PC-9 (cell line): ENCODE data around the gene CD300E. TPM values are rescaled to one million over a fixed set of nuclear protein-coding genes. Genes with fewer than 3 reads are reported as not detected.
"Not testable (repeated sequence)": the region's sequence is repeated elsewhere in the genome, so short reads cannot be mapped to it uniquely, and the experiment has no call there.

ENCODE experiments used
- BruUV-seq: library from RNA; stranded (reverse); fragments of 400-500 nt; replicated peaks from 2 replicates; lab custom pipeline; 2021; lab: Mats Ljungman, UMichigan
- CTCF ChIA-PET: fragments of 300-600 bp; sonication (Branson Sonifier 250); formaldehyde crosslinking; loops from one replicate; lab custom pipeline; 2022; ENCODE audit warnings: antibody characterized with exemption; lab: Charles Lee
- POLR2A ChIA-PET: fragments of 300-600 bp; sonication (Branson Sonifier 250); formaldehyde crosslinking; loops from one replicate; lab custom pipeline; 2022; ENCODE audit warnings: antibody characterized with exemption; ENCODE audit not compliant: unreplicated experiment; lab: Charles Lee
- DNase-seq, 2 experiments: peaks; one replicate each; pipeline versions ENCODE4 v3.0.0 to v3.0.0-alpha.2; 2015 to 2022; ENCODE audit warnings: mixed read lengths in 1 of 2
- H2AFZ ChIP-seq: fragments of 200-600 bp; sonication (generic); 2 replicates; pipeline ENCODE4 v1.8.1; 2017; ENCODE audit warnings: antibody characterized with exemption
- H3F3A ChIP-seq: fragments of 200-600 bp; sonication (generic); 2 replicates; pipeline ENCODE4 v1.8.1; 2017; ENCODE audit warnings: antibody characterized with exemption, mild to moderate bottlenecking, low read depth; ENCODE audit not compliant: insufficient read depth
- H3K27ac ChIP-seq: fragments of 200-600 bp; sonication (generic); 2 replicates; pipeline ENCODE4 v1.6.1; 2016; ENCODE audit warnings: mixed run types
- H3K27me3 ChIP-seq: fragments of 200-600 bp; sonication (generic); 2 replicates; pipeline ENCODE4 v1.6.1; 2016; ENCODE audit warnings: low read depth, mixed run types; ENCODE audit not compliant: insufficient read depth
- H3K36me3 ChIP-seq: fragments of 200-600 bp; sonication (generic); 2 replicates; pipeline ENCODE4 v1.6.1; 2016; ENCODE audit warnings: low read depth, mixed run types
- H3K4me1 ChIP-seq: fragments of 200-600 bp; sonication (generic); replicated peaks from 2 replicates; pipeline ENCODE4 v1.6.1; 2016; ENCODE audit warnings: mixed run types; ENCODE audit not compliant: insufficient read depth
- H3K4me2 ChIP-seq: fragments of 200-600 bp; sonication (generic); 2 replicates; pipeline ENCODE4 v1.6.1; 2017; ENCODE audit warnings: mixed run types
- H3K4me3 ChIP-seq: fragments of 200-600 bp; sonication (generic); 2 replicates; pipeline ENCODE4 v1.6.1; 2016; ENCODE audit warnings: mixed run types
- H3K79me2 ChIP-seq: fragments of 200-600 bp; sonication (generic); 2 replicates; pipeline ENCODE4 v1.6.1; 2017; ENCODE audit warnings: low read depth, mixed run types
- H3K9me2 ChIP-seq: fragments of 200-600 bp; sonication (generic); 2 replicates; pipeline ENCODE4 v1.8.1; 2017; ENCODE audit warnings: mild to moderate bottlenecking; ENCODE audit not compliant: insufficient read depth
- H3K9me3 ChIP-seq: fragments of 200-600 bp; sonication (generic); 2 replicates; pipeline ENCODE4 v1.8.1; 2016; ENCODE audit warnings: low read depth; ENCODE audit not compliant: insufficient read depth
- H4K20me1 ChIP-seq: fragments of 200-600 bp; sonication (generic); 2 replicates; pipeline ENCODE4 v1.8.1; 2017; ENCODE audit not compliant: insufficient read depth
- EZH2 ChIP-seq: fragments of 200-600 bp; sonication (generic); IDR thresholded peaks from 2 replicates; pipeline ENCODE4 v1.8.0; 2017; ENCODE audit warnings: antibody characterized with exemption, low read depth
- intact Hi-C: fragments of 100-400 bp; cut with micrococcal nuclease; formaldehyde crosslinking; loops from one replicate; pipeline ENCODE4 v1.10.0; 2022; ENCODE audit not compliant: unreplicated experiment
- total RNA-seq: library from RNA; stranded (reverse); gene quantifications from 2 replicates; pipeline ENCODE4 v1.2.3, GENCODE V29; 2021
- TF ChIP-seq, protein P1 (sequence below): fragments of 200-600 bp; sonication (generic); conservative IDR thresholded peaks from 2 replicates; pipeline ENCODE4 v1.6.1; 2017; ENCODE audit warnings: mixed run types, antibody characterized with exemption, mild to moderate bottlenecking, moderate library complexity

The CD300E gene
- total RNA-seq, 1 experiment from 2014 or later: not detected

DNA sequence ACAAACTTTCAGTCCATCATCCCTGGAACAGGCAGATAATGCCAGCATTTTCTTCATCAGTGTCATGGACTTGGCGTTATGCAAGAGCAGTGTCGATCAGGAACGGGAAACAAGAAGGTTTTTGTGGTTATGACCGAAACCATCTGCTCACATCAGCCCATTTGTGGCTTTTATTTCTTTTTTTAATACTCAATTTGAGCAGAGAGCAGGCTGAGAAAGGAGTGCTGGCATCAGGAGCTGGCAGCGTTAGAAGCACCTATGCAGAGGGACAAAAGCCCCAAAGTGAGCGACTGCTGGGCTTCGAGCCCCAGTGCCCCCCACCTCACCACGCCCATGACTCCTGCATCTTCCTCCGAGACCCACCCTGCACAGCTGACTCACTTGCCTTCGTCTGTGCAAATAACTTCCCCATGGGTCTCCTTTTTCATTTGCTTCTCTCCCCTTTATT lies 16.2 kb upstream of the CD300E start:
- H3K9me3 ChIP-seq: no peaks in the 10 kb centered on the region
- CTCF ChIA-PET: no interaction called here

DNA sequence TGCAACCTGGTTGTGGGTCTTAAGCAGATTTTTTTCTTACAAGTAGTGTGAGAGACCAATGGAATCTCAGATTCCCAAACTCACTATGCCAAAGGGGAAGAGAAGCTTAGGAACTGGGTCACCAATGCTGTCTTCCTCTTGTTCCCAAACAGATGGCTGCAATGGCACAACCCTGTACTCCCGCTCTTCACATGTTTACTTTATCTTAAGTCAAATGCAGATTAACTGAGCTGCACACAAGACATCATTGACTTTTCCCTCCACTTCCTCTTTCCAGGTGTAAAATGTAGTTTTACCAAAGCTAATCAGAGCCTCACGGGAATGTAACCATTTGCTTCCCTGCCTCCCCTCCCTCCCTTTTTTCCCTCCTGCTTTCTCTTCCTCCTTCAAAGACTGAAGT lies 14.4 kb upstream of the CD300E start:
- Histone ChIP-seq H3K27ac (no peak overlapping the region), H3K79me2 (no peaks in the 10 kb centered on the region), H3K9me3 (no peaks in the 10 kb centered on the region), H3F3A (no peaks in the 10 kb centered on the region), H3K27me3 (peaks cover 94% of the 10 kb centered on the region), H3K4me1 (no peaks in the 10 kb centered on the region), H2AFZ (no peak overlapping the region), H4K20me1 (no peaks in the 10 kb centered on the region), H3K4me3 (no peak overlapping the region), H3K4me2 (no peak overlapping the region), H3K36me3 (no peaks in the 10 kb centered on the region), H3K9me2 (no peaks in the 10 kb centered on the region)
- POLR2A ChIA-PET: no interaction called here
- no peak for TF ChIP-seq EZH2
- TF ChIP-seq, protein P1, sequence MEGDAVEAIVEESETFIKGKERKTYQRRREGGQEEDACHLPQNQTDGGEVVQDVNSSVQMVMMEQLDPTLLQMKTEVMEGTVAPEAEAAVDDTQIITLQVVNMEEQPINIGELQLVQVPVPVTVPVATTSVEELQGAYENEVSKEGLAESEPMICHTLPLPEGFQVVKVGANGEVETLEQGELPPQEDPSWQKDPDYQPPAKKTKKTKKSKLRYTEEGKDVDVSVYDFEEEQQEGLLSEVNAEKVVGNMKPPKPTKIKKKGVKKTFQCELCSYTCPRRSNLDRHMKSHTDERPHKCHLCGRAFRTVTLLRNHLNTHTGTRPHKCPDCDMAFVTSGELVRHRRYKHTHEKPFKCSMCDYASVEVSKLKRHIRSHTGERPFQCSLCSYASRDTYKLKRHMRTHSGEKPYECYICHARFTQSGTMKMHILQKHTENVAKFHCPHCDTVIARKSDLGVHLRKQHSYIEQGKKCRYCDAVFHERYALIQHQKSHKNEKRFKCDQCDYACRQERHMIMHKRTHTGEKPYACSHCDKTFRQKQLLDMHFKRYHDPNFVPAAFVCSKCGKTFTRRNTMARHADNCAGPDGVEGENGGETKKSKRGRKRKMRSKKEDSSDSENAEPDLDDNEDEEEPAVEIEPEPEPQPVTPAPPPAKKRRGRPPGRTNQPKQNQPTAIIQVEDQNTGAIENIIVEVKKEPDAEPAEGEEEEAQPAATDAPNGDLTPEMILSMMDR: no peak
- intact Hi-C loops: no loop called here
- DNase-seq: no peak
- CTCF ChIA-PET: no interaction called here
- BruUV-seq: no TSS peak

More for the DNA sequence above, 16.2 kb upstream of the CD300E start:
- Histone ChIP-seq H3K79me2 (no peaks in the 10 kb centered on the region), H3K9me2 (no peaks in the 10 kb centered on the region), H3K4me2 (no peak overlapping the region), H3K4me3 (no peak overlapping the region), H3K4me1 (no peaks in the 10 kb centered on the region), H3K36me3 (no peaks in the 10 kb centered on the region), H3K27ac (no peak overlapping the region), H2AFZ (no peak overlapping the region), H4K20me1 (no peaks in the 10 kb centered on the region), H3F3A (no peaks in the 10 kb centered on the region), H3K27me3 (peaks cover 96% of the 10 kb centered on the region)
- no peak for DNase-seq
- no TSS peak for BruUV-seq
- intact Hi-C loops: no loop called here
- no peak for TF ChIP-seq EZH2
- TF ChIP-seq, protein P1: no peak
- POLR2A ChIA-PET: no interaction called here

DNA sequence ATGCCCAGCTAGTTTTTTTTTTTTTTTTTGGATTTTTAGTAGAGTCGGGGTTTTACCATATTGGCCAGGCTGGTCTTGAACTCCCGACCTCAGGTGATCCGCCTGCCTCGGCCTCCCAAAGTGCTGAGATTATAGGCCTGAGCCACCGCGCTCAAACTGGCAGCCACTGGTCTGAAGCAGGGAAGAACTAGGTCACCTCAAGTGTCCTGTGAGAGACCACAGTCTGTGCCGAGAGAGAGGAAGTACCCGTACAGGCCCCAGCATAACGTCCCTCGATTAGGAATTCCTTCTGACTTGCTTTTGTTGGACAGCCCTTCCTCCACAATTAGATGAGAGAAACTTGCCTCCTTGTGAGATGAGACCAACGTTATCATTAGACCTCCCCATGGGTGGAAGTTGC lies 13.7 kb upstream of the CD300E start:
- BruUV-seq: no TSS peak
- no peak for DNase-seq
- H3F3A ChIP-seq: no peaks in the 10 kb centered on the region
- H3K27ac ChIP-seq: no peak overlapping the region
- H3K4me1 ChIP-seq: no peaks in the 10 kb centered on the region
- H3K36me3 ChIP-seq: no peaks in the 10 kb centered on the region
- H3K9me2 ChIP-seq: no peaks in the 10 kb centered on the region
- no peaks in the 10 kb centered on the region for H3K9me3 ChIP-seq
- no peak overlapping the region for H2AFZ ChIP-seq
- CTCF ChIA-PET: no interaction called here
- intact Hi-C loops: no loop called here
- no peak overlapping the region for H3K4me3 ChIP-seq
- peaks cover 95% of the 10 kb centered on the region for H3K27me3 ChIP-seq
- no peaks in the 10 kb centered on the region for H3K79me2 ChIP-seq
- TF ChIP-seq, protein P1: no peak
- TF ChIP-seq EZH2: no peak
- POLR2A ChIA-PET: no interaction called here
- no peak overlapping the region for H3K4me2 ChIP-seq
- no peaks in the 10 kb centered on the region for H4K20me1 ChIP-seq

DNA sequence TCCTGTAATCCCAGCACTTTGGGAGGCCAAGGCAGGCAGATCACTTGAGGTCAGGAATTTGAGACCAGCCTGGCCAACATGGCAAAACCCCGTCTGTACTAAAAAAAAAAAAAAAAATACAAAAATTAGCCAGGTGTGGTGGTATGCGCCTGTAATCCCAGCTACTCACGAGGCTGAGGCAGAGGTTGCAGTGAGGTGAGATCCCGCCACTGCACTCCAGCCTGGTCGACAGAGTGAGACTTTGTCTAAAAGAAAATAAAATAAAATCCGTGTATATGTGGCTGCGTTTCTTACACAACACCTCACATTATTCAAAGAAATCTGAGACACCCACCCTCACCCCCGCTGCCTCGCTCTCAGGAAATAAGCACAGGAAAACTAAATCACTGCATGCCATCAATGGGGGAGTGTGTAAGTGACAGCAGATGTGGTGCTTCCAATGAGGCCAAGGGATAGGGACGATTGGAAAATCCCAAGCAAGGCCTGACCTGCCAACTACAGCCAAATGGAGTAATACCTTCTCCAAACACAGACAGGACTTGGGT lies 13.1 kb upstream of the CD300E start:
- intact Hi-C loops, CTCF ChIA-PET: not testable (repeated sequence)

More for the DNA sequence above, 13.1 kb upstream of the CD300E start:
- BruUV-seq, H3F3A ChIP-seq, H3K79me2 ChIP-seq, H3K9me3 ChIP-seq, H3K4me3 ChIP-seq, H3K4me1 ChIP-seq, H3K4me2 ChIP-seq, H3K9me2 ChIP-seq, H2AFZ ChIP-seq, H4K20me1 ChIP-seq, DNase-seq, H3K36me3 ChIP-seq, POLR2A ChIA-PET, H3K27ac ChIP-seq: not testable (repeated sequence)
- H3K27me3 ChIP-seq: peaks cover 95% of the 10 kb centered on the region
